ENCODE measurements around the gene AIG1. TPM values are rescaled to one million over a fixed set of nuclear protein-coding genes. Genes with fewer than 3 reads are reported as not detected.

Gene AIG1
- total RNA-seq, 6 donors from 2014 or later, result 6.3 to 26.6 (median 20.8) TPM

DNA sequence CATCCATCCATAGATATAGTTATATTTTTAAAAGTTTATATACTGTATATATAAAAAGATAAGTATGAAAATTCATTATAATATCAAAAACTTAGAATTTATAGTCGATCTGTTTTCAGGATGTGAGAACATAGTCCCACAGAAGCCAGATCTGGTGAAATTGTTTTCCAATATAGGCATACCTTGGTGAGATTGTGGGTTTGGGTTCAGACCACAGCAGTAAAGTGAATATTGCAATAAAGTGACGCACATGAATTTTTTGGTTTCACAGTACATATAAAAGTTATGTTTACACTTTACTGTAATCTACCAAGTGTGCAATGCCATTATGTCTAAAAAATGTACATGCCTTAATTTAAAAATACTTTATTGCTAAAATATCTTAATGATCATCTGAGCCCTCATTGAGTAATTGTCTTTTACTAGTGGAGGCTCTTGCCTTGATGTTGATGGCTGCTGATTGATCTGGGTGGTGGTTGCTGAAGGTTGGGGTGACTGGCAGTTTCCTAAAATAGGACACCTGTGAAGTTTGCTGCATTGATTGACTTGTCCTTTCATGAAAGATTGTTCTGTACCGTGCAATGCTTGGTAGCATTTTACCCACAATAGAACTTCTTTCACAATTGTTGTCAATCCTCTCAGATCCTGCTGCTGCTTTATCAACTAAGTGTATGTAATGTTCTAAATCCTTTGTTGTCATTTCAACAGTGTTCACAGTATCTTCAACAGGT lies 29.8 kb downstream of the AIG1 start:
- 81 to 91% methylated on average over 3 of the region's 3 CpGs for WGBS, 2 donors
- Histone ChIP-seq H3K4me3 (no peak overlapping the region), H3K4me1 (no peaks in the 10 kb centered on the region), H3K9me3 (no peaks in the 10 kb centered on the region), H3K27ac (no peak overlapping the region), H3K27me3 (no peaks in the 10 kb centered on the region), H3K36me3 (no peaks in the 10 kb centered on the region)
- no peak for DNase-seq
- TF ChIP-seq POLR2AphosphoS5 (IDR thresholded peaks at IDR 0.05) (no peak), POLR2A (IDR thresholded peaks at IDR 0.05) (no peak), EP300 (IDR thresholded peaks at IDR 0.05) (no peak)
- TF ChIP-seq, protein P1, sequence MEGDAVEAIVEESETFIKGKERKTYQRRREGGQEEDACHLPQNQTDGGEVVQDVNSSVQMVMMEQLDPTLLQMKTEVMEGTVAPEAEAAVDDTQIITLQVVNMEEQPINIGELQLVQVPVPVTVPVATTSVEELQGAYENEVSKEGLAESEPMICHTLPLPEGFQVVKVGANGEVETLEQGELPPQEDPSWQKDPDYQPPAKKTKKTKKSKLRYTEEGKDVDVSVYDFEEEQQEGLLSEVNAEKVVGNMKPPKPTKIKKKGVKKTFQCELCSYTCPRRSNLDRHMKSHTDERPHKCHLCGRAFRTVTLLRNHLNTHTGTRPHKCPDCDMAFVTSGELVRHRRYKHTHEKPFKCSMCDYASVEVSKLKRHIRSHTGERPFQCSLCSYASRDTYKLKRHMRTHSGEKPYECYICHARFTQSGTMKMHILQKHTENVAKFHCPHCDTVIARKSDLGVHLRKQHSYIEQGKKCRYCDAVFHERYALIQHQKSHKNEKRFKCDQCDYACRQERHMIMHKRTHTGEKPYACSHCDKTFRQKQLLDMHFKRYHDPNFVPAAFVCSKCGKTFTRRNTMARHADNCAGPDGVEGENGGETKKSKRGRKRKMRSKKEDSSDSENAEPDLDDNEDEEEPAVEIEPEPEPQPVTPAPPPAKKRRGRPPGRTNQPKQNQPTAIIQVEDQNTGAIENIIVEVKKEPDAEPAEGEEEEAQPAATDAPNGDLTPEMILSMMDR (IDR thresholded peaks at IDR 0.05), result no peak
- no peak for ATAC-seq (ENCODE audit: low FRiP score in 2 of 2)

DNA sequence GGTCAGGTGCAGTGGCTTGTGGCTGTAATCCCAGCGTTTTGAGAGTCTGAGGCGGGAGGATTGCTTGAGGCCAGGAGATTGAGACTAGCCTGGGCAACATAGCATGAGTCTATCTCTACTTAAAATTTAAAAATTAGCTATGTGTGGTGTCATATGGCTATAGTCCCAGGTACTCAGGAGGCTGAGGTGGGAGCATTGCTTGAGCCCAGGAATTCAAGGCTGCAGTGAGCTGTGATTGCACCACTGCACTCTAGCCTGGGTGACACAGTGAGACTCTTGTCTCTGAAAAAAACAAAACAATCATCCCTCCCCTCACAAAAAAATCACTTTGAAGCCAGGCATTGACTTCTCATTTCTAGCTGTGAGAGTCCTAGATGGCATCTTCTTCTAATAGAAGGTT lies 32.1 kb downstream of the AIG1 start:
- DNase-seq (no peak), ATAC-seq (ENCODE audit: low FRiP score in 2 of 2) (no peak)
- Histone ChIP-seq H3K4me1 (no peaks in the 10 kb centered on the region), H3K27me3 (no peaks in the 10 kb centered on the region), H3K4me3 (no peak overlapping the region), H3K36me3 (no peaks in the 10 kb centered on the region), H3K27ac (no peak overlapping the region), H3K9me3 (no peaks in the 10 kb centered on the region)
- TF ChIP-seq EP300 (IDR thresholded peaks at IDR 0.05) (no peak), POLR2AphosphoS5 (IDR thresholded peaks at IDR 0.05) (no peak), POLR2A (IDR thresholded peaks at IDR 0.05) (no peak)
- TF ChIP-seq, protein P1 (IDR thresholded peaks at IDR 0.05), result no peak
- 92 to 98% methylated on average over 2 of the region's 2 CpGs for WGBS, 2 donors

DNA sequence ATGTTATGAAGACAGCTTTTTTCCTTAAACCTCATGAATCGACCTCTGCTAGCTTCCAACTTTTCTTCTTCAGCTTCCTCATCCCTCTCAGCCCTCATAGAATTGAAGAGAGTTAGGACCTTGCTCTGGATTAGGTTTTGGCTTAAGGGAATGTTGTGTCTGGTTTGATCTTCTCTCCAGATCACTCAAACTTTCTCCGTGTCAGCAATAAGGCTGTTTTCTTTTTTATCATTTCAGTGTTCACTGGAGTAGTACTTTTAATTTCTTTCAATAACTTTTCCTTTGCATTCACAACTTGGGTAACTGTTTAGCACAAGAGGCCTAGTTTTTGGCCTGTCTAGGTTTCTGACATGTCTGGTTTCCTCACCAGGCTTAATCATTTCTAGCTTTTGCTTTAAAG lies 32.6 kb downstream of the AIG1 start:
- TF ChIP-seq, protein P1 (IDR thresholded peaks at IDR 0.05), result no peak
- TF ChIP-seq POLR2A (IDR thresholded peaks at IDR 0.05), result no peak
- Histone ChIP-seq H3K27ac (no peak overlapping the region), H3K9me3 (no peaks in the 10 kb centered on the region), H3K4me3 (no peak overlapping the region), H3K27me3 (no peaks in the 10 kb centered on the region), H3K4me1 (no peaks in the 10 kb centered on the region), H3K36me3 (no peaks in the 10 kb centered on the region)
- WGBS, 2 donors, result 83 to 84% methylated on average over 2 of the region's 2 CpGs
- DNase-seq (no peak), ATAC-seq (ENCODE audit: low FRiP score in 2 of 2) (no peak)

DNA sequence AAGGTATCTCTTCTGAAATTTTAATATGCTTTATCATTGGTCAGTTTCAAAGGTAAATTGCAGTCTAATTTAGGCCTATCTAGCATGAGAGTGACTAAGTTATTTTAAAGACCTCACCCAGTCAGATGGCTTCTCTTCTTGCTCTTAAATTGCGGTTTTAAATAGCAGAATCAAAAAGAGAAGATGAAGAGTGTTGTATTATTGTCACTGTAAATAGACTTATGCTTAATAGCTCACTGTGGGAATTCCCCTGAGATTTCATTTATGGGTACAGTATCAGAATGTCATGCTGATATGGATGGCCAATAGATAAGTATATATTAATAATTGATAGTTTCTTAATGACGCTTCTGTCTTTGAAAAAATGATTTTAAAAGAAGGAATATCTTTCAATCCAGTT lies 35.7 kb downstream of the AIG1 start:
- no peaks in the 10 kb centered on the region for H3K4me1 ChIP-seq
- H3K4me3 ChIP-seq, result no peak overlapping the region
- DNase-seq (no peak), ATAC-seq (ENCODE audit: low FRiP score in 2 of 2) (no peak)
- H3K9me3 ChIP-seq, result no peaks in the 10 kb centered on the region
- WGBS, 2 donors, result 92 to 98% methylated on average over 2 of the region's 2 CpGs
- H3K27ac ChIP-seq, result no peak overlapping the region
- H3K36me3 ChIP-seq, result no peaks in the 10 kb centered on the region
- TF ChIP-seq POLR2A (IDR thresholded peaks at IDR 0.05) (no peak), EP300 (IDR thresholded peaks at IDR 0.05) (no peak), POLR2AphosphoS5 (IDR thresholded peaks at IDR 0.05) (no peak)
- TF ChIP-seq, protein P1 (IDR thresholded peaks at IDR 0.05), result no peak
- no peaks in the 10 kb centered on the region for H3K27me3 ChIP-seq

DNA sequence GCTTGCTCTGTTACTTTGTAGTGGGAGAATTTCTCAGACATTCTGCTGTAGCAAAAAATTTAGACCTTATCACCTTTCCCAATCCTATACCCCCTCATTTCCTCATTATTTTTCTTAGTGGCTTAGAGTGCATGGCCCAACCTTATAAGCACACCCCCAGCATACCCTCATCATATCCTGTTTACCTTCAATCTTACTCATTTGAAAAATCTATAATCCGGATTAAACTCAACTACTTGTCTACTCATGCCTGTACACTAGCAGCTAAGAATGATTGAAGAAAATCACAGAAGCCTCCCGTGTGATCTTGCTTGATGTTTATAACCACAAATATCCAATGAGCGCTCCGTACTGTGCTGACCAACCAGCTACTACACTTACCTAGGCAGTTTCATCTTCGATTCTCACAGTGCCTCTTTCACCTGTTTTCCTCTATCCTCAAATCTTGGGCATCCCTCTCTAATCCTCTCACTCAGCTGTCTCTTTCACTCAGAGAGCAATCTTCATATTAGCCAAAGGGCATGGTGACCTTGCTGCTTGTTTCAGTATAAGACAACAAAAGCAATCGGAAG lies 36.6 kb downstream of the AIG1 start:
- Histone ChIP-seq H3K36me3 (no peaks in the 10 kb centered on the region), H3K27me3 (no peaks in the 10 kb centered on the region), H3K4me3 (no peak overlapping the region), H3K27ac (no peak overlapping the region), H3K9me3 (no peaks in the 10 kb centered on the region), H3K4me1 (no peaks in the 10 kb centered on the region)
- 88% methylated on average over 6 of the region's 6 CpGs for WGBS, 2 donors
- DNase-seq, result no peak
- no peak for ATAC-seq (ENCODE audit: low FRiP score in 2 of 2)
- TF ChIP-seq POLR2AphosphoS5 (IDR thresholded peaks at IDR 0.05), result no peak
- TF ChIP-seq, protein P1 (IDR thresholded peaks at IDR 0.05), result no peak
- no peak for TF ChIP-seq POLR2A (IDR thresholded peaks at IDR 0.05)
- no peak for TF ChIP-seq EP300 (IDR thresholded peaks at IDR 0.05)
